ENCODE measurements around the gene ACSF3. TPM values are rescaled to one million over a fixed set of nuclear protein-coding genes. Genes with fewer than 3 reads are reported as not detected.

The ACSF3 gene
- total RNA-seq (30.5 and 32.2 TPM in 2 replicates), polyA plus RNA-seq (27.4 and 27.6 TPM in 2 replicates)

- Histone ChIP-seq H3K4me1 (ENCODE audit: low read depth) (peaks cover 20% of the 10 kb centered on the region), H3K27ac (no peak within 1 kb of the TSS), H3K4me3 (peak within 1 kb of the TSS; percentile 84), H3K27me3 (peaks cover 15% of the 10 kb centered on the region), H3K9me3 (ENCODE audit: low read depth) (no peaks in the 10 kb centered on the region), H3K36me3 (no peaks in the 10 kb centered on the region)
- peak; percentile 72 to 75 for DNase-seq (ENCODE audit: low read depth in 1 of 2, low spot score in 1 of 2)
- TF ChIP-seq CTCF (IDR thresholded peaks at IDR 0.05; ENCODE audit: low read depth, low read length), result no peak
Observed at GRCh38 chr16:89093602-89094251, at the start of gene ACSF3. Gene ACSF3, plus strand, starts transcription at chr16:89093852. Its CDS starts 6,830 bp downstream, at chr16:89100682.

- Histone ChIP-seq H3K4me3 (no peak overlapping the region), H3K36me3 (no peaks in the 10 kb centered on the region), H3K27me3 (no peaks in the 10 kb centered on the region), H3K9me3 (ENCODE audit: low read depth) (no peaks in the 10 kb centered on the region), H3K27ac (no peak overlapping the region), H3K4me1 (ENCODE audit: low read depth) (no peaks in the 10 kb centered on the region)
- DNase-seq (ENCODE audit: low read depth in 1 of 2, low spot score in 1 of 2), result no peak
- TF ChIP-seq CTCF (IDR thresholded peaks at IDR 0.05; ENCODE audit: low read depth, low read length), result no peak
Observed at GRCh38 chr16:89044418-89045180, 49.1 kb upstream of the ACSF3 start.

GRCh38 chr16:89045181-89045815 lies 48.4 kb upstream of the ACSF3 start:
- Histone ChIP-seq H3K4me3 (no peak overlapping the region), H3K27ac (no peak overlapping the region), H3K4me1 (ENCODE audit: low read depth) (no peaks in the 10 kb centered on the region), H3K27me3 (no peaks in the 10 kb centered on the region), H3K9me3 (ENCODE audit: low read depth) (no peaks in the 10 kb centered on the region), H3K36me3 (no peaks in the 10 kb centered on the region)
- TF ChIP-seq CTCF (IDR thresholded peaks at IDR 0.05; ENCODE audit: low read depth, low read length), result no peak
- DNase-seq (ENCODE audit: low read depth in 1 of 2, low spot score in 1 of 2), result no peak

- H3K36me3 ChIP-seq, result no peaks in the 10 kb centered on the region
- H3K27me3 ChIP-seq, result no peaks in the 10 kb centered on the region
- no peak overlapping the region for H3K4me3 ChIP-seq
- no peak for TF ChIP-seq CTCF (IDR thresholded peaks at IDR 0.05; ENCODE audit: low read depth, low read length)
- H3K4me1 ChIP-seq (ENCODE audit: low read depth), result no peaks in the 10 kb centered on the region
- H3K9me3 ChIP-seq (ENCODE audit: low read depth), result no peaks in the 10 kb centered on the region
- no peak overlapping the region for H3K27ac ChIP-seq
- no peak for DNase-seq (ENCODE audit: low read depth in 1 of 2, low spot score in 1 of 2)
Observed at GRCh38 chr16:89045881-89046280, 47.8 kb upstream of the ACSF3 start.

- no peak for DNase-seq (ENCODE audit: low read depth in 1 of 2, low spot score in 1 of 2)
- TF ChIP-seq CTCF (IDR thresholded peaks at IDR 0.05; ENCODE audit: low read depth, low read length), result no peak
- no peaks in the 10 kb centered on the region for H3K4me1 ChIP-seq (ENCODE audit: low read depth)
- H3K27ac ChIP-seq, result no peak overlapping the region
- H3K9me3 ChIP-seq (ENCODE audit: low read depth), result no peaks in the 10 kb centered on the region
- H3K4me3 ChIP-seq, result no peak overlapping the region
- no peaks in the 10 kb centered on the region for H3K27me3 ChIP-seq
- no peaks in the 10 kb centered on the region for H3K36me3 ChIP-seq
Observed at GRCh38 chr16:89046491-89046890, 47.2 kb upstream of the ACSF3 start.
